ENCODE measurements around the gene KCNE2.

Gene KCNE2

GRCh38 chr21:34337741-34338140 is 26.1 kb upstream of the KCNE2 start:
- DNase-seq (ENCODE audit: low spot score) = no peak
- no peak overlapping the region for H3K4me3 ChIP-seq (ENCODE audit: severe bottlenecking)
- no peak overlapping the region for H3K27ac ChIP-seq (ENCODE audit: poor library complexity, severe bottlenecking)
- H3K36me3 ChIP-seq (ENCODE audit: low read depth) = no peaks in the 10 kb centered on the region
- no peaks in the 10 kb centered on the region for H3K27me3 ChIP-seq (ENCODE audit: insufficient read depth, poor library complexity, severe bottlenecking)
- H3K9me3 ChIP-seq (ENCODE audit: severe bottlenecking) = no peaks in the 10 kb centered on the region
- H3K4me1 ChIP-seq (ENCODE audit: insufficient read depth, poor library complexity, severe bottlenecking) = no peaks in the 10 kb centered on the region
- peak; percentile 61; the same call in 1 of the 3 replicates for ATAC-seq (ENCODE audit: low read depth)
- TF ChIP-seq CTCF (IDR thresholded peaks at IDR 0.05; ENCODE audit: poor library complexity, severe bottlenecking) = no peak

DNA sequence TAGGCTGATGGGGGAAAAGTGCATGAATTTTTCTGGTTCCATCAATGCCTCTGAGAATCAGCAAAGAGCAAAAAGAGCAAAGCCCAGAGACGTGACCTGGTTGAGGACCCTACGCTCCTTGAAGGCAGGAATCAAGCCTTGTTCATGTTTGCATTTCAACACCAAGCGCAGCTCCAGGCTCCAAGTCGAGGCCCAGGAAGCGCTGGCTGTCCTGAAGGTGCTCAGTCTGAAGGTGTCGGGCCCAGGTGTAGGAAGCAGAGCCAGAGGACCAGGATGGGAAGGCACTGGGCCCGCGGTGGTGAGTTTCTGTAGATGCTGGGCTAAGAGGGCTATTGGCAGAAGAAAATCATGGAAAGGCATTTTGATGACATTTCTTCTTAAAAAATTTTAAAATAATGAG is 25.6 kb upstream of the KCNE2 start:
- Histone ChIP-seq H3K27ac (ENCODE audit: poor library complexity, severe bottlenecking) (no peak overlapping the region), H3K27me3 (ENCODE audit: insufficient read depth, poor library complexity, severe bottlenecking) (no peaks in the 10 kb centered on the region), H3K4me3 (ENCODE audit: severe bottlenecking) (no peak overlapping the region), H3K9me3 (ENCODE audit: severe bottlenecking) (no peaks in the 10 kb centered on the region), H3K36me3 (ENCODE audit: low read depth) (no peaks in the 10 kb centered on the region), H3K4me1 (ENCODE audit: insufficient read depth, poor library complexity, severe bottlenecking) (no peaks in the 10 kb centered on the region)
- no peak for TF ChIP-seq CTCF (IDR thresholded peaks at IDR 0.05; ENCODE audit: poor library complexity, severe bottlenecking)
- ATAC-seq (ENCODE audit: low read depth) (no peak), DNase-seq (ENCODE audit: low spot score) (no peak)

- Histone ChIP-seq H3K4me3 (ENCODE audit: severe bottlenecking) (no peak overlapping the region), H3K9me3 (ENCODE audit: severe bottlenecking) (no peaks in the 10 kb centered on the region), H3K27me3 (ENCODE audit: insufficient read depth, poor library complexity, severe bottlenecking) (no peaks in the 10 kb centered on the region), H3K36me3 (ENCODE audit: low read depth) (no peaks in the 10 kb centered on the region), H3K4me1 (ENCODE audit: insufficient read depth, poor library complexity, severe bottlenecking) (no peaks in the 10 kb centered on the region), H3K27ac (ENCODE audit: poor library complexity, severe bottlenecking) (no peak overlapping the region)
- DNase-seq (ENCODE audit: low spot score) = no peak
- ATAC-seq (ENCODE audit: low read depth) = no peak
- no peak for TF ChIP-seq CTCF (IDR thresholded peaks at IDR 0.05; ENCODE audit: poor library complexity, severe bottlenecking)
Measured at GRCh38 chr21:34340061-34340460, 23.7 kb upstream of the KCNE2 start.

DNA sequence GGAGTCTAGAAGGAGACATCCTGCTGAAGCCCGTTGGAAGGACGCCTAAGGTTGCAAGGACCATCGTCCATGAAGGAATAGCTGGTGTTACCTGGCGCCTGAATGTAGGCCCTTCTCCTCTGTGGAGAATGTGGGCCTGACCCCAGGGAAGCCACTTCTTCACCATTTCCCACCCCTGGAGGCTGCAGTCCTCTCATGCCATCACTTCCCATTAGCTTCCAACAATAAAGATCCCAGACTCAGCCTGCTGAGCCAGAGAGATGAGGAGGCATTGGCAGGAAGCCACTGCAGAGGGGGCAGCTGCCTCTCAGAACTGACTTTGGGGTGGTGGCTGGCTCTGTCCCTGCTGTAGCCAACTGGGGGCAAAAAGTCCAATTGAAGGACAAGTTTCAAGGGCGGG is 21.3 kb upstream of the KCNE2 start:
- Histone ChIP-seq H3K27ac (ENCODE audit: poor library complexity, severe bottlenecking) (no peak overlapping the region), H3K36me3 (ENCODE audit: low read depth) (no peaks in the 10 kb centered on the region), H3K27me3 (ENCODE audit: insufficient read depth, poor library complexity, severe bottlenecking) (no peaks in the 10 kb centered on the region), H3K4me3 (ENCODE audit: severe bottlenecking) (no peak overlapping the region), H3K4me1 (ENCODE audit: insufficient read depth, poor library complexity, severe bottlenecking) (no peaks in the 10 kb centered on the region), H3K9me3 (ENCODE audit: severe bottlenecking) (no peaks in the 10 kb centered on the region)
- TF ChIP-seq CTCF (IDR thresholded peaks at IDR 0.05; ENCODE audit: poor library complexity, severe bottlenecking) = no peak
- DNase-seq (ENCODE audit: low spot score) (no peak), ATAC-seq (ENCODE audit: low read depth) (no peak)

- no peaks in the 10 kb centered on the region for H3K4me1 ChIP-seq (ENCODE audit: insufficient read depth, poor library complexity, severe bottlenecking)
- DNase-seq (ENCODE audit: low spot score) (no peak), ATAC-seq (ENCODE audit: low read depth) (no peak)
- H3K4me3 ChIP-seq (ENCODE audit: severe bottlenecking) = no peak overlapping the region
- no peaks in the 10 kb centered on the region for H3K27me3 ChIP-seq (ENCODE audit: insufficient read depth, poor library complexity, severe bottlenecking)
- H3K9me3 ChIP-seq (ENCODE audit: severe bottlenecking) = no peaks in the 10 kb centered on the region
- no peak overlapping the region for H3K27ac ChIP-seq (ENCODE audit: poor library complexity, severe bottlenecking)
- no peak for TF ChIP-seq CTCF (IDR thresholded peaks at IDR 0.05; ENCODE audit: poor library complexity, severe bottlenecking)
- H3K36me3 ChIP-seq (ENCODE audit: low read depth) = no peaks in the 10 kb centered on the region
Measured at GRCh38 chr21:34343347-34343746, 20.5 kb upstream of the KCNE2 start.
